ENCODE measurements around the gene GON4L.
"Not testable (repeated sequence)": the region's sequence is repeated elsewhere in the genome, so short reads cannot be mapped to it uniquely, and the experiment has no call there.

GON4L gene

DNA sequence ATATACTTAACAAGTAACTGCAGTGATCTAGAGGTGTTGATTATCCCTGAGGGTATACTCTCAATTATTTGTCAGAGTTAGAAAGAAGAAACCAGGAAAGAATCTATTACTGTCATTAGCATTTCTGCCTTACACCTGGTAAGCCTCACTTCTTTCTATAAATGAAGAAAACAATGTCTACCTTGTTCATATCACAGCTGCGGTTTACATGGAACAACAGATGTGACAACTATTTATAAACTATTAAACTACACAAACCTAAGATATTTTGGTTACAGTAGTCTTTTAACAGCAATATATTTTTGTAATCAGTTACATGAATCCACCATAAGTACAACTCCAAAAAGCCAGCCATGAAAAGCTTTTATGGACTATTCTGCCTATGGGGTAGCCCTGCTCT lies 40.7 kb downstream of the GON4L start:
- DNase-seq (ENCODE audit: low read depth) = no peak

DNA sequence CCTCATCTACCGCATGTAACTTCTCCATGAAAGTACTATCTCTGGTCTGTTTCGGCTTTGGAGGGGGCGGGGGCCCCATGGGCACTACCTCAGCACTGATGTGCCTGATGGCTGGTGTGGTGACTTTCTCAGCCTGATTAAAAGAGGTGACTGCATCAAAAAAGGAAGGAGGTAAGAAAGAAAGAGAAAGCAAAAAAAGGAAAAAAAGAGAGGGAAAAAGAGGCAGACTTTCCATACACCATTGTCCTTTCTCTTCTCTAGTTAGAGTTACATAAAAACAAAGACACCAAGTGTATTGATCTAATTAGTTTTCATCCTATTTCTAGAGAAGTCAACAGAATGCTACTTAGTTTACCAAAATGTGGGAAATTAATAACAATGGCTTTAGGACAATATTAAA lies 43.3 kb downstream of the GON4L start:
- no peak for DNase-seq (ENCODE audit: low read depth)

DNA sequence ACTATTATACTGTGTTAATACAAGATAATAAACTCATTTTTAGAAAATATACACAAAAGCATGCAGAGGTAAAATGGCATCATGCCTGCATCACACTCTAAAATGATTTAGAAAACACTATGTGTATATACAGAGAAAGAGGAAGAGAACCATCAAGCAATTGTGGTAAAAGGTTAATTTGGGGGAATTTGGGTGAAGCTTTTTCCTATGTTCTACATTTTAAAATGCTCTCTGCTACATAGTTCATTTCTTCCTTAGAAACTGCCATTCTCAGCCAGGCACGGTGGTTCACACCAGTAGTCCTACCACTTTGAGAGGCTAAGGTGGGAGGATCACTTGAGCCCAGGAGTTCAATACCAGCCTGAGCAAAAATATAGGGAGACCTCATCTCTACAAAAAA lies 44.1 kb downstream of the GON4L start:
- no peak for DNase-seq (ENCODE audit: low read depth)

DNA sequence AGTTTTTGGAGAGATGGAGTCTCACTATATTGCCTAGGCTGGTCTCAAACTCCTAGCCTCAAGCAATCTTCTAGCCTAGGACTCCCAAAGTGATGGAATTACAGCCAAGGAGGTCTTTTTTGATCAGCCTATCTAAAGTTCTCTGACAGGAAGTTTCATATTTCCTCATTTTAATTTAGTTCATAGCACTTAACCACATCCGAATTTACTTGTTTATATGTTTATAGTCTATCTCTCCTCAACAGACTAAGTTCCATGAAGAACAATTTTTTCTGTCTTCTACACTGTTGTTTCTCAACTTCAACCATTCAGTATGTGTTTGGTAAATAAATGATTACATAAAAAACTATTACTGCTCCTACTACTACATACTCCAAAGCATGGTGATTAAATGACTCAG lies 47.9 kb downstream of the GON4L start:
- DNase-seq (ENCODE audit: low read depth) = no peak

DNA sequence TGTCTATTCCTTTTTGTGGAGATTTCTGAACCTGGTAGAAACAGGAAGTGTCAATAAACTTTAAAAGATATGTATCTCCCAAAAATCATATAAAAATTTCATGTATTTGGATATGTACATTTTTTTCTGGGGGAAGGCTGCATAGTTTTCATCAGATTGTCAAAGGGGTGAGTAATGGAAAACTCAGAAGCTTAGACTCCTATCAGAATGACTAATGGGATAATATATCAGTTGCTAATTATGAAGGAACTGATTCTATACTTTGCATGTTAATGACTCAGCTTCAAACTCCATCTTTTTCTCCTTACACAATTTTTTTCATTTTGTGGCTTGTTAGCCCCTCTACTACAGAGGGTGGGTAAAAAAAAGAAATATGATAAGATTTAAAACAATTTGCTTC lies 55.9 kb downstream of the GON4L start:
- no peak for DNase-seq (ENCODE audit: low read depth)

DNA sequence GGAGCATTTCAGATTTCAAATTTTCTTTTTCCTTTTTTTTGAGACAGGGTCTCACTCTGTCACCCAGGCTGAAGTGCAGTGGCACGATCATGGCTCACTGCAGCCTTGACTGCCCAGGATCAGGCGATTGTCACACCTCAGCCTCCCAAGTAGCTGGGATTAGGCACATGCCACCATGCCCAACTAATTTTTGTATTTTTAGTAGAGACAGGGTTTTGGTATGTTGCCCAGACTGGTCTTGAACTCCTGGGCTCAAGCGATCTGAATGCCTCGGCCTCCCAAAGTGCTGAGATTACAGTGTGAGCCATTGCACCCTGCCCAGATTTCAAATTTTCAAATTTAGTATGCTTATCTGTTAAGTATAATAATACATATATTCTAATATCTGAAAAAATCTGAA lies 61.4 kb downstream of the GON4L start:
- DNase-seq (ENCODE audit: low read depth) = not testable (repeated sequence)

DNA sequence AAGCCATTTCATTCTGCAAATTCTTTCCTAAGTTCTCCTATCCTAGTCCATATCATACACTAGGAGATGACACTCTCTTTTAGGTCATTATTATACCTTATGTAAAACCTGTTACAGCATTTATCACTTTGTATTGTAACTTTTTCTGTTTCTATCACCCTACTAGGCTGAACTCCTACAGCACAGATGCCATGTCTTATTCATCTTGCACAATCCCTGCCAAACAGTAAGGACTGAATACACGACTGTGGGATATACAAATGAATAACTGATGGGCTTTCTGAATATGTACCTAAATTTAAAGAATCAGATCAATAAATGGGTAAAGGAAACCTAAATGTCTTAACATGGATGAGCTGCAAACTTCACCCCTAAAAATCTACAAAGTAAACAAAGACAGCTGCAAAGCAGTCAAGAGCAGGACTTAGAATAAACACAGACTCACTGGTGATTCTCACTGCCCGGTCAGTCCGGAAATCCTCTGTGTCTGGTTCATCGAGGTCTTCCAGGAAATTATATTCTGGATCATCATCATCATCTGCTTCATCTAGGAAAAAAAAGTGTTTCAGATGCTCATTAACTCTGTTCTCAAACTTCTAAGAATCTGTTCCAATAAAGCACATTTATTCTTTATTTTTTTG lies 62.3 kb downstream of the GON4L start:
- no peak for DNase-seq (ENCODE audit: low read depth)

DNA sequence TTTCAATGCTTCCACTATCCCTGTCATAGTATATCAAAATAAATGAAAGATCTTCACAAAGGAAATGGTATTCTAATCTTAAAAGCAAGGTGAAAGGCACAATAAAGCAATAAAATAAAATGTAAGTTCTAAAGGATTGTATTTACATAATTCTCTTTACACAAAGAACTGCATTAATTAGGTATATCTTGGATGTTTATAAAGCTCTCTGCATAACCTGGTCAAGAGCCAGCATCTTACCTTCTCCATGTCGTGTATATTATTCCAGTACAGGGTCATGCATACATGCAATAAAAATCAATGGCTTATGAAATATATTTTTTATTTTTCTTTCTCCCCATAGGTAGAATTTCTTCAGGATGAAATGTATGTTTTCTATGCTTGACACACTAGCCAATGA lies 63.8 kb downstream of the GON4L start:
- DNase-seq (ENCODE audit: low read depth) = no peak

DNA sequence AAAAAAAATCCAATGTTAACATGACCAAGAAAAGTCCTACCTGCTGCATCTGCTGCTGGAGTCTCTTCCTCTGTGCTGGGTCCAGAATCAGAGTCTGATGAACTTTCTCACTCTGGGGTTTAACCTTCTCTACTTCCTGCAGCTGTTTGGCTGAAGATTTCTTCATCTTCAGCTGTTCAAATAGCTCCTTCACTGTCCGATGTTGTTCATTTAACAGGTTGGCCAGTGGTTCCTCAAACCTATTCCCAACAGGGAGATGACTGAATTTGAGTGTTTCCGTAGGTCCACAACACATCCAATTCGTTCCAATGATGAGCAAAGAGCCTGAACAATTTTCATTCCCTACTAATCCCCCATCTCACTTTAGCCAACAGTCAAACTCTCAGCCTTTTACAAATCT lies 79.4 kb downstream of the GON4L start:
- DNase-seq (ENCODE audit: low read depth) = no peak

DNA sequence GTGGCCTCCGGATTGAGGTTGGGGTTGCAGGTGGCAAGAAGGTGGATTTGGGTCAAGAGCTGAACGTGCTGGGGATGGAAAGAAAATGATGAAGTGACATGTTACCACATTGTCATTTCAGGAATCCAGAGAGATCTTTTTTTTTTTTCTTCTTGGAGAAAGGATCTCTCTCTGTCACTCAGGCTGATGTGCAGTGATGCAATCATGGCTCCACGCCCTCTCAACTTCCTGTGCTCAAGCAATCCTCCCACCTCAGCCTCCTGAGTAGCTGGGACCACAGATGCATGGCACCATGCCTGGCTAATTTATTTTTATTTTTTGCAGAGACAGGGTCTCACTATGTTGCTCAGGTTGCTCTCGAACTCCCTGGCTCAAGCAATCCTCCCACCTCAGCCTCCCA lies 80.6 kb downstream of the GON4L start:
- DNase-seq (ENCODE audit: low read depth) = no peak

DNA sequence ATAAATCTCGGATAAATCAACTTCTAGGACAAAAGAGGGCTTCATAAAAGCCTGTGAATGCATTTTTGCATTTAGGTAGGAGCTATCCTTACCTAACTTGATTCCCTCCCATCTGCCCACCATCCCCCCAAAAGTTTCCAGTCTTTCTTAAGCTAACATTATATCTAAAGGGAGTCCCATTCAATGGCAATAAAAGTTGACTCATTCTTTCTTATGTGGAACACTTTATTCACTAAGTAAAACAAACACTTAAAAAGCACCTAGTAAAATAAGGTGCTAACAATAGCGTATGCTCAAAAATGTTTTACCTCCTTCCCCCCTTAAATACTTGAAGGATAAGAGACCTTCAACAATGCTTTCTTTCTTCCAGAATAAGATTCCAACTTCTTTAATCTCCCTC lies 83.8 kb downstream of the GON4L start:
- DNase-seq (ENCODE audit: low read depth) = no peak

DNA sequence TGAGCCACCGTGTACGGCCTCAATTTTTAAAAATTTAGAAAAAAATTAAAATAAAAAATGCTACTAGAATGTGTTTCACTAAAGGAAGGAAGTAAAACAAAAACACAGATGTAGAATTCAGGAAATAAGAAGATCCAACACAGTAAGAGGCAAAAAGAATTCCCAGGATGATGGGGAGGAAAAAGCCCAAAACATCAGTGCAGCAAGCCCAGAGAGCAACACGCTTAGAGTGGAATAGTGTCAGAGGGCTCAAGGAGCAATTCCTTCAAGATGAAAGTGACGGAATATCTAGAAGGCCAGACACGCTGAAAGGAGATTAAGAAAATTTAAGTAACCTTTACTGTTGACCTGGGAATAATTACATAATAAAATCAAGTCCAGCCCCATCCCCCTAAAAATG lies 87.8 kb downstream of the GON4L start:
- DNase-seq (ENCODE audit: low read depth) = no peak

DNA sequence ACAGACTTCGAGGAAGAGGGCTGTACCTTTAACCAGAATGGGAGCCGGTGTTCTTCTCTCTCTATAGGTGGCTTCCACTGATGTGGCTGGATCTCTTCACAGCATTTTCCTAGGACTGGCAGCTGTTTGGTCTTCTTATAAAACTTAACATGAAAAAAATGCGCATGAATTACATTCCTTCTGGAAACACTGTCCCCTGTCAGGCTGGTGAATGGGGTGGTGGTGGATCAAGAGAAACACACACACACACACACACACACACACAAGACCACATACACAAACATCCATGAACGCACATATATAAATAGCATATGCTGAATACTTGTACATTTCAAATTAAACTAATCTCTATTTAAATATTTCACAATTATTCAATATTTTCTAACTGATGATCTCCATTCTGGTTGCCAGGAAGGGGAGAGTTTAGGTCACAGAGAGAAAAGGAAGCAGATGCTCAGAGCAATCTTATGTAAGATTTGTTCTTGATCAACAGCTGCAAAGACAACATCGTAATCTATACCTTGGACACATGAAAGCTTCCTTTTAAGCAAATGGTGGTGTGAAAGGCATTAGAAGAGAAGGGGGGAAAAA lies 89.5 kb downstream of the GON4L start:
- DNase-seq (ENCODE audit: low read depth) = not testable (repeated sequence)

DNA sequence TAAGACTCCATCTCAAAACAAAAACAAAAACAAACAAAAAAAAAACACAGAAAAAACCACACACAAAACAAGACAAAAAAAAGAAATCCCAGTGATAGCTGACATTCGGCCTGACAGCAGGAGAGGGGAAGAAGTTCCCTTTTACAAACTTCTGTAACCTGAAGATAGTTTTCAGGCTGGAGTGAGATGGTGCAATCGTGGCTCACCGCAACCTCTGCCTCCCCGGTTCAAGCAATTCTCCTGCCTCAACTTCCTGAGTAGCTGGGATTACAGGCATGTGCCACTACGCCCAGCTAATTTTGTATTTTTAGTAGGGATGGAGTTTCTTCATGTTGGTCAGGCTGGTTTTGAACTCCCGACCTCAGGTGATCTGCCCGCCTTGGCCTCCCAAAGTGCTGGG lies 93.0 kb downstream of the GON4L start:
- not testable (repeated sequence) for DNase-seq (ENCODE audit: low read depth)

DNA sequence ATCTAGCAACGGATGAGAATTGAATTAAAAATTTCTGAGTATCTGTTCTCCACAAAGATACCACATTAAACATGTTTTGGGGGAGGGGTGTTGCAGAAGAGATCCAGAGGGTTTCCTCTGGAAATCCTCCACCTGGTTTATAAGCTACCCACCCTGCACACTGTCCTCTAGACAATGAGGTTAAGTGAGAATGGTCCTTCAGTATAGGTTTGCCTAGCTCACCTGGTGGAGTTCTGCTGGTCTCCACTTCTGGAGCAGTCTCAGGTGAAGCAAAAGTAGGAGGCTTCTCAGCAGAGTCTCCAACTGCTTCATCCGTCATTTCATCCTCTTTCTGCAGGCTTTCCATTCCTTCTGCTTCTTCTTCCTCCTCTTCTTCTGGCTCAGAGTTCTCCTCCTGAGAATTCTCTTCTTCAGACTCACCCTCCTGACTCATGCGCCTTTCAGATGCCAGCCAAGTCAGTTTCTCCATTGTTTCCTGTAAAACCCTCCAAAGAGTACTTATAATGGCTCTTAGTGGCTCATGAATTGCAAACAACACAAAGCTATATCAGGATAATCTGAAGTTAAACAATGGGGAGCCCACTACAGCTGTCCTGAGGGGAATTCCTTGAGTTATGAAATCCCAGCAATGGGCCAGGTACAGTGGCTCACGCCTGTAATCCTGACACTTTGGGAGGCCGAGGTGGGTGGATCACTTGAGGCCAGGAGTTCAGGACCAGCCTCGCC lies 93.8 kb downstream of the GON4L start:
- not testable (repeated sequence) for DNase-seq (ENCODE audit: low read depth)

DNA sequence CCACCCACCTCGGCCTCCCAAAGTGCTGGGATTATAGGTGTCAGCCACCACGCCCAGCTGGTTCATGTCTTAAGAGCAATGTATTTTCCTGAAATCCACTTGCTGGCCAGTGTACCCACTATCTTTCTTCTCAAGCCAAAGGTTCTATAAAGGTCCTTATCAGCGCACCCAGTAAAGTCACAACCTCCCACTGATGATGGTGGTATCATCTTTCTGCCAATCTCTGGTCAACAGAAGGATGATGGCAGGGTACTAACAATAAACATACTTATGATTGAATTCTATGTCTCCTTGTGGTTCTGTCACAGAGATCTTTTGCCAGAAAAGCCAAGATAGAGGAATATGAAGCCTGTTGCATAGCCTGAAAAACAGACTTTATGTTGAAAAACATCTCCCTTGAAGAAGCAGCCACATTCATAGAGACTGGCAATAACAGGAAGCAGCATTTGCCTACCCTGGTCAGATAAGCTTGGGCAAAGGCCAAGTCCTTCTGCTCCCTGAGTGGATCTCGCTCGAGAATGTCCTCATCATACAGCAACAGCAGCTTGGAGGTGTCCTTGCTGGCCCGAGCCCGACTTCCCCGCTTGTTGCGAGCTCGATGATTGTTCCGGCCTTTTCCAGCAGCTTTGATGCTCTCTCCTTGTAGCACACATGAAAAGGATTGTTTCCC lies 95.1 kb downstream of the GON4L start:
- DNase-seq (ENCODE audit: low read depth) = no peak

DNA sequence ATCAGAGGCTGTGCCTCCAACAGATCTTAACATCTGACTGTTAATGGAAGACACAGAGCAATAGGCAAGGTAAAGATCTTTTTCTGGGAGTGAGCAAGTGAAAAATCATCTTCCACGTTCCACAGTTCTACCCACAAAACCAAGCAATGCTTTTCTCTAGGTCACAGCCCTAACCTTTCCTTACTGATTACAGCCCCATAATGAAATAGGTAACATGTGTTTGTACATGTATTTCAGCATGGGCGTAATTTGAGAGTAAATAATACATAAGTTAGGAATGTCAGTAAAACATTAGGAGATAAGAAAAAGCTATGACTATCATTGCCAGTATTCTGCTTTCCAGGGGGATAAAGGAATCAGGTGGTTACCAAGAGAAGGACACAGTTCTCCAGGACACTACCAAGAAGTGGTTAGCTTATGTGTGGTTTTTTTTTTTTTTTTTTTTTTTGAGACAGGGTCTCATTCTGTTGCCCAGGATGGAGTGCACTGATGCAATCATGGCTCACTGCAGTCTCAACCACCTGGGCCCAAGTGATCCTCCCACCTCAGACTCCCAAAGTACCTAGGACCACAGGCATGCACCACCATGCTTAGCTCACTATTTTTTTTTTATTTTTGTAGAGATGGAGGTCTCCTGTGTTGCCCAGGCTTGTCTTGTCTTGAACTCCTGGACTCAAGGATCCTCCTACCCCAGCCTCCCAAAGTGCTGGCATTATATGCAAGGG lies 96.1 kb downstream of the GON4L start:
- no peak for DNase-seq (ENCODE audit: low read depth)

DNA sequence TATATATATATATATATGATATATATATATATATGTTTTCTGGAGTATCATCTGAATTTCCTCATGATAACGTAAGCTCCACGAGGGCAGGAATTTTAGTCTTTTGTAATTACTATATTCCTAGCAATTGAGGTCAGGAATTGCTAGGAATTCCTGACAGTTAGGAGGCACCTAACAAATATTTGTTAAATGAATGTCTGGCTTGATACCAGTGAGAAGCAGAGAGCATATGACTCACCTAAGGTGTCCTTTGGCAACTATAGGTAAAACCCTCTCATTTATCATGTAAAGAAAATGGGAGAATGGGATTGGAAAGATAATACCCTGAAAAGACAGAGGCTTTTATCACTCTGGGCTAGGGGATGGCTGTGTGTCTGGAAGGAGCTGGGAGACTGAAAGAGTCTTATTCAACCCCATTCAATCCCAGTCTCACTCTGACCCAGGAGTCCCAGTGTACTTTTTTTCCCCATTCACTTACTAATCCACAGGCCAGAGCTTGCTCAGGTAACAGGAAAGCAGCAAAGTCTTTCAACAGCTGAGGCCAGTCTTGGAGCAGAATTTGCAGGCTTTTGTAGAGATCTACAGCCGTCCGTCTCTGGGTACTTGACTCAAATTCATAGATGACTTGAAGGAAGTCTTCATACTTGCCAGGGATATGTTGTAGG lies 96.9 kb downstream of the GON4L start:
- no peak for DNase-seq (ENCODE audit: low read depth)

DNA sequence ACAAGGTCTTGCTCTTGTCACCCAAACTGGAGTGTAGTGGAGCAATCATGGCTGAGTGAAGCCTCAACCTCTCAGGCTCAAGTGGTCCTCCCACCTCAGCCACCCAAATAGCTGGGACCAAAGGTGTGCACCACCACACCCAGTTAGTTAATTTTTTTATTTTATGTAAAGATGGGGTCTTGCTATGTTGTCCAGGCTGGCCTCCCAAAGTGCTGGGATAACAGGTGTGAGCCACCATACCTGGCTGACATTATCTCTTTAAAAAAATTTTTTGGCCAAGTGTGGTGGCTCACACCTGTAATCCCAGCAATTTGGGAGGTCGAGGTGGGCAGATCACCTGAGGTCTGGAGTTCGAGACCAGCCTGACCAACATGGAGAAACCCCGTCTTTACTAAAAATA lies 98.0 kb downstream of the GON4L start:
- not testable (repeated sequence) for DNase-seq (ENCODE audit: low read depth)

DNA sequence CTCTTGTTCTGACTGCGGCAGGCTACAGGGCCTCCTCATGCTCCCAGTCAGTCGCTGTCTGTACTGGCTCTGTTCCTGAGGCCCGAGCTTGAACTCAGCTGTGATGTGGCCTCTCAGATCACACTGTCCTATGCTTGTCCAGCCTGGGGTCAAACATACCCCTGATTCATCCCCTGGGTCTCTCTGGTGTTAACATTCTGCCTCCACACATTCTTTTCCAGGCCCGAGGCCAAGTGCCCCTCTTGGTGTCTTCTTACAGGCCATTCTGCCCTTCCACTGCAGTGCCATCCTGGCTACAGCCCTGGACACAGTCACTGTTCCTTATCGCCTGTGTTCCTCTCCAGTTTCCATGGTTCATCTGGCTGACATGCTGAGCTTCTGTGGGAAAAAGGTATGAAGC lies 108.9 kb downstream of the GON4L start:
- DNase-seq (ENCODE audit: low read depth) = not testable (repeated sequence)

DNA sequence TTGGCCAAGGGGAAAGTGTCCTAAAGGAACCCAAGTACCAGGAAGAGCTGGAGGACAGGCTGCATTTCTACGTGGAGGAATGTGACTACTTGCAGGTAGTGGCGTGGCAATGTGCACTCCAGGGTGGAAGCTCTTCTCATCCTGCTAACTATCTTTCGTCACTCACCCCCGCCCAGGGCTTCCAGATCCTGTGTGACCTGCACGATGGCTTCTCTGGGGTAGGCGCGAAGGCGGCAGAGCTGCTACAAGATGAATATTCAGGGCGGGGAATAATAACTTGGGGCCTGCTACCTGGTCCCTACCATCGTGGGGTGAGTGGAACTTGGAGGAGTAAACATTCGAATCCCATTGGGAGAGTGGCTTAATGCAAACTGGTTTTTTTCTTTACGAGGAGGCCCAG lies 109.4 kb downstream of the GON4L start:
- not testable (repeated sequence) for DNase-seq (ENCODE audit: low read depth)
